OCI-LY3 (cell line): ENCODE results near the gene ZSCAN30.

Experiments
- H2AFZ ChIP-seq: fragments of 200-600, 300-600 bp; shearing (Covaris generic); 2 replicates; pipeline ENCODE4 v1.6.0; 2014; ENCODE audit warnings: antibody characterized with exemption, low read depth, low read length
- H3K27ac ChIP-seq: fragments of 200-600, 300-600 bp; sonication (generic); 2 replicates; pipeline ENCODE4 v1.5.1; 2014; ENCODE audit warnings: mild to moderate bottlenecking, low read length, moderate library complexity, mixed read lengths
- H3K27me3 ChIP-seq: fragments of 200-600, 300-600 bp; sonication (generic); 2 replicates; pipeline ENCODE4 v1.6.1; 2014; ENCODE audit warnings: low read depth, low read length, mixed read lengths
- H3K36me3 ChIP-seq: fragments of 200-600, 300-600 bp; sonication (generic); replicated peaks from 2 replicates; pipeline ENCODE3; 2014; ENCODE audit warnings: low read depth, low read length, mixed read lengths
- H3K4me1 ChIP-seq: fragments of 300-600, 200-600 bp; sonication (generic); 2 replicates; pipeline ENCODE4 v1.6.1; 2014; ENCODE audit warnings: low read length, mixed read lengths
- H3K4me2 ChIP-seq: fragments of 200-600, 300-600 bp; sonication (generic); 2 replicates; pipeline ENCODE4 v1.6.1; 2014; ENCODE audit warnings: low read length, mixed read lengths
- H3K4me3 ChIP-seq: fragments of 300-600, 200-600 bp; sonication (generic); 2 replicates; pipeline ENCODE4 v1.5.1; 2014; ENCODE audit warnings: antibody characterized with exemption, mild to moderate bottlenecking, low read length, moderate library complexity
- H3K79me2 ChIP-seq: fragments of 300-600, 200-600 bp; shearing (Covaris generic); 2 replicates; pipeline ENCODE4 v1.6.1; 2014; ENCODE audit warnings: mild to moderate bottlenecking, low read length, mixed read lengths
- H3K9ac ChIP-seq: fragments of 300-600, 200-600 bp; shearing (Covaris generic); 2 replicates; pipeline ENCODE4 v1.6.0; 2014; ENCODE audit warnings: mild to moderate bottlenecking, low read length, moderate library complexity
- H3K9me3 ChIP-seq: fragments of 200-600, 300-600 bp; shearing (Covaris generic); 2 replicates; pipeline ENCODE4 v1.6.1; 2014; ENCODE audit warnings: low read length, mixed read lengths; ENCODE audit not compliant: insufficient read depth
- H4K20me1 ChIP-seq: fragments of 200-600, 300-600 bp; sonication (generic); 2 replicates; pipeline ENCODE4 v1.6.1; 2016; ENCODE audit warnings: low read length, mixed read lengths; ENCODE audit not compliant: insufficient read depth
- CTCF ChIP-seq: fragments of 200-600, 300-600 bp; sonication (generic); IDR thresholded peaks from 2 replicates; pipeline ENCODE4 v1.5.1; 2014; ENCODE audit warnings: antibody characterized with exemption, low read length, low read depth
- EZH2phosphoT487 ChIP-seq: fragments of 200-600 bp; shearing (Covaris generic); IDR thresholded peaks from 2 replicates; pipeline ENCODE4 v1.6.1; 2018; ENCODE audit warnings: antibody characterized with exemption, mixed run types, low read depth

Gene ZSCAN30

DNA sequence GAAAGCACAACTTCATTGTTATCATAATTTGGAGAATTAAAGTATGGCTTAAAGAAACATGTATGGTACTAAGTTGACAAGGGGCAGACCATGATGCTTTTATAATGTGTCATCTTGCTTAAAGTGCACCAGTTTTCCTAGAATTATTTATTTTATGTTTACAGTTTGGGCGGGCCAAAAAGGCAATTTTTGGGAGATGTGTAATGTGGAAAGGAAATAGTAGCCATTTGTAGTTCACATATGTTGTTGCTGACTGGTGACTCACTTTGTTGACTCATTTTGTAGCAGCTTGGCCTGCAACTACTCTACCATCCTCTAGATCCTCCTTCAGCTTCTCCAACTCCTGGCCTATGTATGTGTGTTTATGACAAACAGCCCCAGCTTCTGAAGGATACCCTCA, 7.7 kb downstream of the ZSCAN30 start:
- no peak overlapping the region for H3K4me2 ChIP-seq
- peaks cover 81% of the 10 kb centered on the region for H3K36me3 ChIP-seq
- no peak overlapping the region for H3K9ac ChIP-seq
- no peaks in the 10 kb centered on the region for H3K27me3 ChIP-seq
- no peaks in the 10 kb centered on the region for H3K4me1 ChIP-seq
- TF ChIP-seq CTCF (no peak), EZH2phosphoT487 (no peak)
- no peak overlapping the region for H3K27ac ChIP-seq
- H3K9me3 ChIP-seq = peaks cover 60% of the 10 kb centered on the region
- H2AFZ ChIP-seq = no peak overlapping the region
- H3K4me3 ChIP-seq = no peak overlapping the region
- no peaks in the 10 kb centered on the region for H4K20me1 ChIP-seq
- peaks cover 32% of the 10 kb centered on the region for H3K79me2 ChIP-seq

DNA sequence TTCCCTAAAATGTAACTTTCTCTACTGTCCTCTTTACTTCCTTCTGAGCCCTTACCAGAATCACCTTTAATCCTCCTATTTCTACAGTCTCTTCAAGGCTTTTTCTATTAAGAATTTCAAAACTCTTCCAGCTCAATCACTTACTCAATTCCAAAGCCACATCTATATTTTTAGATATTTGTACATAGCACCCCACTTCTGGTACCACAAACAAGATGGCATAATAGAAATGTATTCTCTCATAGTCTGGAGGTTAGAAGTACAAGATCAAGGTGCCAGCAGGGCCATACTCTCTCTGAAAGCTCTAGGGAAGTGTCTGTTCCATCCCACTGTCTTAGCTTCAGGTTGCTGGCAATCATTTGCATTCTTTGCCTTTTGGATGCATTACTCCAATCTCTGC, 11.1 kb downstream of the ZSCAN30 start:
- Histone ChIP-seq H2AFZ (no peak overlapping the region), H3K9me3 (peaks cover 40% of the 10 kb centered on the region; the same call in 1 of the 2 replicates), H4K20me1 (no peaks in the 10 kb centered on the region), H3K4me2 (no peak overlapping the region), H3K27ac (no peak overlapping the region), H3K9ac (no peak overlapping the region), H3K4me1 (no peaks in the 10 kb centered on the region), H3K36me3 (peaks cover 63% of the 10 kb centered on the region), H3K4me3 (no peak overlapping the region), H3K79me2 (peaks cover 1% of the 10 kb centered on the region; the same call in 1 of the 2 replicates), H3K27me3 (no peaks in the 10 kb centered on the region)
- TF ChIP-seq CTCF (no peak), EZH2phosphoT487 (no peak)

DNA sequence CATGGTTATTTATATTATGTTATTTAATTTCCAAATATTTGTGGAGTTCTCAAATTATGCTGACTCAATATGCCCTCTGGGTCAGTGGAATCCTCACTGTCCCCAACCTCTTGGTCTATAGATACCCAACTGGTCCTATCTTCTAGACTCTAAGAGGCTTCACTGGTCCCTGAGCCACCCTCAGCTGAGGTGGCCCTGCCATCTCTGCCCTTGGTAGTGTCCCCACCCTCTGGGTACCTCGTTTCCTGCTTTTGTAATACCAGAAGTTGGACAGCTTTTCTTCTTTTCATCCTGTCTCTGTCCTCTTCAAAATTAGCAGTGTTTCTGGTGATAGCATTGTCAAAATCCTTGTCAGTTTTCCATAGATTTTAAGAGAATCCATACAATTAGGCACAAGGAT, 11.9 kb downstream of the ZSCAN30 start:
- Histone ChIP-seq H3K9ac (no peak overlapping the region), H3K4me1 (no peaks in the 10 kb centered on the region), H4K20me1 (no peaks in the 10 kb centered on the region), H3K9me3 (peaks cover 32% of the 10 kb centered on the region; the same call in 1 of the 2 replicates), H3K4me2 (no peak overlapping the region), H2AFZ (no peak overlapping the region), H3K4me3 (no peak overlapping the region), H3K79me2 (no peaks in the 10 kb centered on the region), H3K27ac (no peak overlapping the region), H3K27me3 (no peaks in the 10 kb centered on the region), H3K36me3 (peaks cover 58% of the 10 kb centered on the region)
- TF ChIP-seq CTCF (no peak), EZH2phosphoT487 (no peak)

- no peak overlapping the region for H2AFZ ChIP-seq
- H3K27me3 ChIP-seq = no peaks in the 10 kb centered on the region
- TF ChIP-seq EZH2phosphoT487 (no peak), CTCF (no peak)
- no peak overlapping the region for H3K9ac ChIP-seq
- H3K36me3 ChIP-seq = peaks cover 53% of the 10 kb centered on the region
- H4K20me1 ChIP-seq = no peaks in the 10 kb centered on the region
- no peaks in the 10 kb centered on the region for H3K4me1 ChIP-seq
- no peak overlapping the region for H3K4me2 ChIP-seq
- H3K4me3 ChIP-seq = no peak overlapping the region
- H3K27ac ChIP-seq = no peak overlapping the region
- H3K79me2 ChIP-seq = no peaks in the 10 kb centered on the region
- peaks cover 32% of the 10 kb centered on the region; the same call in 1 of the 2 replicates for H3K9me3 ChIP-seq
These were observed 12.4 kb downstream of the ZSCAN30 start for GRCh38 chr18:35277633-35278032.
